RKO (cell line): Measurements from ENCODE around the gene GPR18.

Source experiments
- DNase-seq: peaks from one replicate; pipeline ENCODE4 v3.0.0-alpha.2; 2016; ENCODE audit warnings: low spot score

Gene GPR18

DNA sequence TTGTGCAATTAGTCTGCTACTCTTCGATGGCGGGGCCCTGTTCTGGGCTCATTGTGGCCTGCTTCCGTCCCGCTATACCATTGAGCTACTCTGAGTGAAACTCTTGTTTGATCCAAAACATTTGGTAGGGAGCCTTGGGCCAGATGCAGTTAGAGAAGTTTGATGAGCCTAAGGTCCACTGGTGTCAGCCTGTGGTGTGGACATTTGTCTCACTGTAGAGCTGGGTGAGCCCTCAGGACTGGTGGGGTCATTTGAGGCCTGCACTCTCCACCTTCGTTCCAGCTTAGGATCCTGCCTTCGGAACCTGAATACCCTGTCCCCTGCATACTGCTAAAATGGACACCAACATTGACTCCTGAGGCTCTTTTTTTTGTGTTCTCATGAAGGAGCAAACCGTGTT lies 50.7 kb downstream of the GPR18 start:
- DNase-seq: no peak

DNA sequence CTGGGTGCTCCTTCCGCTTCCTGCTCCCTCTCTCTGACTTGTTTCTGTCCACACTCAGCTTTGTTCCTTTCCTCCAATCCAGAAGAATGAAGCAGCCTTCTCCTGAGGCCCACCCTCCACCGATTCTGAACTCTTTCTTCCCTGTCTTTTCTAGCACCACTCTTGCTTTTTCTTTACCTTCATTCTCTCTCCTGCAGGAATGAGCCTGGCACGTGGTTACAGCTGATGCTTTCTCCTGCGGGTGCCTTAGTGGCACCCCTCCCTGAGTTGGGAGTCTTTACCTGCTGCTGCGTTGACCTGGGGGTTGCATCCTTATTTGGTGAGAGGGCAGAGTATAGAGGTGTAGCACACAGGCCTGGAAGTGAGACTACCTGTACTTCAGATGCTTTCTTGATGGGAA lies 51.3 kb downstream of the GPR18 start:
- DNase-seq: no peak

DNA sequence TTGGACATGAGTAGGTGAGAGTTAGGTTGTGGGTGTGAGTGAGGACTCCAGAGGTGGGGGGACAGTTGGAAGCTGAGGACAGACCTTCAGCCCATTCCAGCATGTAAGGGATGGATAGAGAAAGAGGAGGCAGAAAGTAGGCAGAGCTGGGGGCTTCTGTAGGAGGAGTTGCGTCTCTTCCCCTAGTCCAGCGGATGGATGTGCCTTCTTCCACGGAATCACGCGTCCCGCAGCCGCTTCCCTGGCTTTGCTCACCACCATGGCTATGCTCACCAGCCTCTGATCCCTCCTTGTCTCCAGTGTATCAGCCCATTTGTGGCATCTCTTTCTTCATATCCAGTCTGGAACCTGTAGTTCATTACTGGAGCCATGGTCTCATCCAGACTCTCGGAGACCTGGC lies 52.0 kb downstream of the GPR18 start:
- no peak for DNase-seq

DNA sequence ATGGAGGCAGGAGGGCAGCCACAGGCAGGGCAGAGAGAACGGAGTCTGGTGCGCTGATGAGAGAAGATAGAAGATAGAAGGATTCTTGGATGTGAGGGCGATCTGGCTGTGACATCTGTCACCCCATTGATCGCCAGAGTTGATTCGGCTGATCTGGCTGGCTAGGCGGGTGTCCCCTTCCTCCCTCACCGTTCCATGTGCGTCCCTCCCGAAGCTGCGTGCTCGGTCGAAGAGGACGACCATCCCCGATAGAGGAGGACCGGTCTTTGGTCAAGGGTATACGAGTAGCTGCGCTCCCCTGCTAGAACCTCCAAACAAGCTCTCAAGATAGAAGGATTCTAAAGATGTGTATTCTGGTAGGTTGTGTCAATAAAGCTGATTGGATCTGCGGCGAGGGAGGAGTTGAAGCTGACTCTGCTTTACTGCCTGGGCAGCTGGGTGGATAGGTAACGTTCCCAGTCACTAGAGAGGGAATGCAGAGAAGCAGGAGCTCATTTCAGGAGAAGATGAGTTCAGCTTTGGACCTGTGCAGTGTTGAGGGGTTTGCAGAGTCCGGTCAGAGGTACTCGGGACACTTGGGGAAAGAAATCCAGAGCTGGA lies 52.5 kb downstream of the GPR18 start:
- DNase-seq: no peak
